Left ventricle myocardium inferior (tissue), 1 donor: ENCODE results near the gene SAMHD1. TPM values are rescaled to one million over a fixed set of nuclear protein-coding genes. Genes with fewer than 3 reads are reported as not detected.
"Not testable (repeated sequence)": the region's sequence is repeated elsewhere in the genome, so short reads cannot be mapped to it uniquely, and the experiment has no call there.

Experiments used
- DNase-seq: peaks from one replicate; pipeline ENCODE4 v3.0.0-alpha.2; 2020
- H3K27ac ChIP-seq: fragments of 200-600 bp; replicated peaks from 2 replicates; pipeline ENCODE4 v1.8.0; 2021
- H3K27me3 ChIP-seq: fragments of 200-600 bp; 2 replicates; pipeline ENCODE4 v1.8.0; 2021; ENCODE audit warnings: low read depth
- H3K36me3 ChIP-seq: fragments of 200-600 bp; 2 replicates; pipeline ENCODE4 v1.8.0; 2021
- H3K4me1 ChIP-seq: fragments of 200-600 bp; 2 replicates; pipeline ENCODE4 v1.8.0; 2021
- H3K4me3 ChIP-seq: fragments of 200-600 bp; 2 replicates; pipeline ENCODE4 v1.8.0; 2021; ENCODE audit warnings: mild to moderate bottlenecking, moderate library complexity
- H3K9me3 ChIP-seq: fragments of 200-600 bp; replicated peaks from 2 replicates; pipeline ENCODE4 v1.8.0; 2021
- intact Hi-C: fragments of 100-400 bp; cut with micrococcal nuclease; formaldehyde crosslinking; loops from one replicate; pipeline ENCODE4 v1.11.0; 2022
- total RNA-seq: library from RNA; stranded (reverse); fragmentation: NEBNext Ultra II Directional; extraction: Animal tissue kit (Norgen Biotek cat#: 25700); gene quantifications from one replicate; pipeline ENCODE4 v1.2.1, GENCODE V29; 2021
- TF ChIP-seq, protein P1 (sequence below): fragments of 200-600 bp; IDR thresholded peaks from 2 replicates; pipeline ENCODE4 v1.8.0; 2021; ENCODE audit warnings: antibody characterized with exemption, mild to moderate bottlenecking, borderline replicate concordance
- donor health status: DM: no; HTN: yes; CAD: no; lungs with severe emphysema.

The SAMHD1 gene
- total RNA-seq, 1 donor from 2014 or later = 37.8 TPM

GRCh38 chr20:36974660-36975059 is 23.2 kb upstream of the SAMHD1 start:
- Histone ChIP-seq H3K36me3 (no peaks in the 10 kb centered on the region), H3K9me3 (no peaks in the 10 kb centered on the region), H3K4me1 (peaks cover 2% of the 10 kb centered on the region), H3K27ac (no peak overlapping the region), H3K27me3 (no peaks in the 10 kb centered on the region), H3K4me3 (no peak overlapping the region)
- TF ChIP-seq, protein P1, sequence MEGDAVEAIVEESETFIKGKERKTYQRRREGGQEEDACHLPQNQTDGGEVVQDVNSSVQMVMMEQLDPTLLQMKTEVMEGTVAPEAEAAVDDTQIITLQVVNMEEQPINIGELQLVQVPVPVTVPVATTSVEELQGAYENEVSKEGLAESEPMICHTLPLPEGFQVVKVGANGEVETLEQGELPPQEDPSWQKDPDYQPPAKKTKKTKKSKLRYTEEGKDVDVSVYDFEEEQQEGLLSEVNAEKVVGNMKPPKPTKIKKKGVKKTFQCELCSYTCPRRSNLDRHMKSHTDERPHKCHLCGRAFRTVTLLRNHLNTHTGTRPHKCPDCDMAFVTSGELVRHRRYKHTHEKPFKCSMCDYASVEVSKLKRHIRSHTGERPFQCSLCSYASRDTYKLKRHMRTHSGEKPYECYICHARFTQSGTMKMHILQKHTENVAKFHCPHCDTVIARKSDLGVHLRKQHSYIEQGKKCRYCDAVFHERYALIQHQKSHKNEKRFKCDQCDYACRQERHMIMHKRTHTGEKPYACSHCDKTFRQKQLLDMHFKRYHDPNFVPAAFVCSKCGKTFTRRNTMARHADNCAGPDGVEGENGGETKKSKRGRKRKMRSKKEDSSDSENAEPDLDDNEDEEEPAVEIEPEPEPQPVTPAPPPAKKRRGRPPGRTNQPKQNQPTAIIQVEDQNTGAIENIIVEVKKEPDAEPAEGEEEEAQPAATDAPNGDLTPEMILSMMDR = no peak
- intact Hi-C loops = no loop called here
- DNase-seq = no peak

DNA sequence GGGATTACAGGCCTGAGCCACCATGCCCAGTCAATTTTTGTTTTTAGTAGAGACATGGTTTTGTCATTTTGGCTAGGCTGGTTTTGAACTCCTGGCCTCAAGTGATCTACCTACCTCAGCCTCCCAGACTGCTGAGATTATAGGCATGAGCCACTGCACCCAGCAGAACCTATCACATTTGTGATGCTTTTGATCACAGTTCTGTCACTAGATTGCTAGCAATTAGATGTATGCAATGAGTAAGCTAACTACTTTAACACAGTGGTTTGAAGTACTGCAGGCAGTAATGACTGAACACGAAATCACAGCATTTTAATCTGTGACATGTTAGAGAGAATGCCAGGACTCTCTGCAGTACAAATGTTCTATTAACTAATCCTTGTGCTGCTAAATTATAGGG is 19.6 kb upstream of the SAMHD1 start:
- Histone ChIP-seq H3K9me3 (no peaks in the 10 kb centered on the region), H3K4me3 (no peak overlapping the region), H3K27ac (no peak overlapping the region), H3K36me3 (no peaks in the 10 kb centered on the region), H3K27me3 (no peaks in the 10 kb centered on the region), H3K4me1 (peaks cover 8% of the 10 kb centered on the region)
- no peak for DNase-seq
- intact Hi-C loops = no loop called here
- TF ChIP-seq, protein P1 = no peak

GRCh38 chr20:36969478-36970186 is 18.1 kb upstream of the SAMHD1 start:
- H3K9me3 ChIP-seq = no peaks in the 10 kb centered on the region

DNA sequence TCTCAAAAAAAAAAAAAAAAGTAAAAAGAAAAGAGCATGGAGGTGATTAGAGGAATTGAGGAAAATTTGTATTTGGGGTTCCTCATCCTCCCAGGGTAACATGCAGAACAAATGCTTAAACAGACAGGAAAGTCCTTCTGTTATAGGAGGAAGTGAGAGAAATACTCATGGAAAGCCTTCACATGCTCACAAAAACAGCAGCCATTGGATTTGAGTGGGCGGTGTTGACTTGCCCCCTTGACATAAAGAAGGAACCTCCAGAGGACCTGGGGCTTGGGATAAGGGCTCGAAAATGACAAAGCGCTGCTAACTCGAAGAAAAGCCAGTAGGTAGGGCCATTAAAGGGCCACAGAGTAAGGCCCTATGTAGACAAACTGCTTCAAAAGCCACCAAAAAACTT is 17.5 kb upstream of the SAMHD1 start:
- Histone ChIP-seq H3K4me3 (no peak overlapping the region), H3K4me1 (peaks cover 8% of the 10 kb centered on the region)
- no peak for DNase-seq

More at GRCh38 chr20:36969478-36970186, 18.1 kb upstream of the SAMHD1 start:
- intact Hi-C loops = no loop called here
- no peaks in the 10 kb centered on the region for H3K36me3 ChIP-seq
- peaks cover 8% of the 10 kb centered on the region for H3K4me1 ChIP-seq
- H3K4me3 ChIP-seq = no peak overlapping the region
- no peak for DNase-seq
- no peaks in the 10 kb centered on the region for H3K27me3 ChIP-seq
- TF ChIP-seq, protein P1 = no peak
- H3K27ac ChIP-seq = peak overlapping the region; percentile 27

DNA sequence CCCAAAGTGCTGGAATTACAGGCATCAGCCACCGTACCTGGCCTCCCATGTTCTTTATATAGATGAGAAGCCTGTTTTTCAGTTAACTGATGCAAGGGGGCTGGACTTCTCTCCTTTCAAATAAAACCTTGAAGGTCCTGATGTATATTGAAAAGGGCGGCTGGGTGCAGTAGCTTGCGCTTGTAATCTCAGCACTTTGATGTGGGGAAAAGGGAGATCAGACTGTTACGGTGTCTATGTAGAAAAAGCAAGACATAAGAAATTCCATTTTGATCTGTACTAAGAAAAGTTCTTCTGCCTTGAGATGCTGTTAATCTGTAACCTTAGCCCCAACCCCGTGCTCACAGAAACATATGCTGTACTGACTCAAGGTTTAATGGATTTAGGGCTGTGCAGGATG is 16.1 kb upstream of the SAMHD1 start:
- H3K4me3 ChIP-seq = no peak overlapping the region
- TF ChIP-seq, protein P1 = no peak
- no peak for DNase-seq
- intact Hi-C loops = no loop called here
- no peaks in the 10 kb centered on the region for H3K27me3 ChIP-seq
- H3K36me3 ChIP-seq = no peaks in the 10 kb centered on the region
- H3K9me3 ChIP-seq = peaks cover 1% of the 10 kb centered on the region
- H3K27ac ChIP-seq = no peak overlapping the region
- peaks cover 8% of the 10 kb centered on the region for H3K4me1 ChIP-seq

More for the DNA sequence above, 17.5 kb upstream of the SAMHD1 start:
- Histone ChIP-seq H3K27ac (peak overlapping the region; percentile 27), H3K9me3 (no peaks in the 10 kb centered on the region), H3K36me3 (no peaks in the 10 kb centered on the region), H3K27me3 (no peaks in the 10 kb centered on the region)
- intact Hi-C loops = no loop called here
- TF ChIP-seq, protein P1 = no peak

GRCh38 chr20:36966965-36967364 is 15.5 kb upstream of the SAMHD1 start:
- DNase-seq, H3K4me1 ChIP-seq, intact Hi-C loops, H3K9me3 ChIP-seq, H3K27me3 ChIP-seq, H3K4me3 ChIP-seq, H3K36me3 ChIP-seq, H3K27ac ChIP-seq: not testable (repeated sequence)

DNA sequence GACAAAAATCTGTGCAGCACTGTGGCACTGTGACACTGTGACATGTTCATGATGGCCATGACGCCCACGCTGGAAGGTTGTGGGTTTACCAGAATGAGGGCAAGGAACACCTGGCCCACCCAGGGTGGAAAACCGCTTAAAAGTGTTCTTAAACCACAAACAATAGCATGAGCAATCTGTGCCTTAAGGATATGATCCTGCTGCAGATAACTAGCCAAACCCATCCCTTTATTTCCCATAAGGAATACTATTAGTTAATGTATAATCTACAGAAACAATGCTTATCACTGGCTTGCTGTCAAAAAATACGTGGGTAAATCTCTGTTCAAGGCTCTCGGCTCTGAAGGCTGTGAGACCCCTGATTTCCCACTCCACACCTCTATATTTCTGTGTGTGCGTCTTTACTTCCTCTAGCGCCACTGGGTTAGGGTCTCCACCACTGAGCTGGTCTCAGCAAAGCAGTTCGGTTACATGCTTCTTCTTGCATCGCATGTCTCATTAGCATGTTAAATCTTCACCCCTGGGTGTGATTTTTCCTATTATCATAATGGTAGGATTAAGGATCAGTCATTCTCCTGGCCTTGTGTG is 10.9 kb upstream of the SAMHD1 start:
- DNase-seq, H3K27me3 ChIP-seq, H3K4me3 ChIP-seq, intact Hi-C loops, H3K36me3 ChIP-seq, H3K9me3 ChIP-seq, H3K27ac ChIP-seq, H3K4me1 ChIP-seq: not testable (repeated sequence)
